ENCODE results near the gene C11orf24.

C11orf24 gene

DNA sequence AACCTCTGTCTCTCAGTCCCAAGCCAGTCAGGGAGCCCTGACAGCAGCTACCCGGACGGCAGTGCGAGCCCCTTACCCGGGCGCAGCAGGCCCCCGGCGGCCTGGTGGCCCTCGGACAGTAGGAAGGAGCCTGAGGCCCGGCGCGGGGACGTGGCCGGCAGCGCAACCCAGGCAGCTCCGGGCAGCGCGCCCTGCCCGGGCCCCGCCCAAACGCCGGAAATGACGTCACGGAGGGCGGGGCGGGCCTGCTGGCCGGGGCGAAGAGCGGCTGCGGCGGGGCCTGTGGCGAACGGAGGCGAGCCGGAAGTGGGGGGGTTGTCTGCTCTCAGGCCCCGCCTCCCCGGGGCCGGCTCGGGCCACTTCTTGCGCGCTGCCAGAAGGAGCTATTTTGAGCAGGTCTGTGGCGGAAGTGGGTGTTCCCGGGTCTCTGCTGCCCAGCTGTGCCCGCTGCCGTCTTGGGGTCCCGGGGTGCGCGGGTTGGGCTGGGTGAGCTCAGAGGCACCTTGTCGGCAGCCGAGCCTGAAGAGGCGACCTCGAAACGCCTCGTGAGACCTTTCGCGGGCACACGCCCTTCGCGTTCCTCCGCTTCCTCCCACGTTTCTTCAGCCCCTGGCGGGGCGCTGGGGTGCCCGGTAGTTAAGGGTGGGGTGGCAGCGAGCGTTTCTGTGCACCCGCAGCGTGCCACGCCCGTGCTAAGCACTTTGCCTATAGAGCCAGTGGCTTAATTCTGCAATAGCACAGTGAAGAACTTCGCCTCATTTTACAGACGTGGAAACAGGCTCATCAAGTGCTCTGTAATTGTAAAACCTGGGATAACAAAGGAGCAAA is at the start of gene C11orf24:
Gene C11orf24 (minus strand): TSS at position 193 of the 828 bp plus-strand sequence. CDS start 8,206 bp downstream, outside the sequence.
- no peaks in the 10 kb centered on the region for H3K27me3 Mint-ChIP-seq (ENCODE audit: low read depth)
- H3K27ac Mint-ChIP-seq: peak within 1 kb of the TSS; percentile 98
- peaks cover 23% of the 10 kb centered on the region for H3K4me1 Mint-ChIP-seq (ENCODE audit: low read depth)
- H3K9me3 Mint-ChIP-seq: no peaks in the 10 kb centered on the region
- peak within 1 kb of the TSS; percentile 96 for H3K4me3 Mint-ChIP-seq
- peak; percentile 95 for DNase-seq (ENCODE audit: low spot score)
- peaks cover 9% of the 10 kb centered on the region for H3K36me3 Mint-ChIP-seq (ENCODE audit: low read depth)

DNA sequence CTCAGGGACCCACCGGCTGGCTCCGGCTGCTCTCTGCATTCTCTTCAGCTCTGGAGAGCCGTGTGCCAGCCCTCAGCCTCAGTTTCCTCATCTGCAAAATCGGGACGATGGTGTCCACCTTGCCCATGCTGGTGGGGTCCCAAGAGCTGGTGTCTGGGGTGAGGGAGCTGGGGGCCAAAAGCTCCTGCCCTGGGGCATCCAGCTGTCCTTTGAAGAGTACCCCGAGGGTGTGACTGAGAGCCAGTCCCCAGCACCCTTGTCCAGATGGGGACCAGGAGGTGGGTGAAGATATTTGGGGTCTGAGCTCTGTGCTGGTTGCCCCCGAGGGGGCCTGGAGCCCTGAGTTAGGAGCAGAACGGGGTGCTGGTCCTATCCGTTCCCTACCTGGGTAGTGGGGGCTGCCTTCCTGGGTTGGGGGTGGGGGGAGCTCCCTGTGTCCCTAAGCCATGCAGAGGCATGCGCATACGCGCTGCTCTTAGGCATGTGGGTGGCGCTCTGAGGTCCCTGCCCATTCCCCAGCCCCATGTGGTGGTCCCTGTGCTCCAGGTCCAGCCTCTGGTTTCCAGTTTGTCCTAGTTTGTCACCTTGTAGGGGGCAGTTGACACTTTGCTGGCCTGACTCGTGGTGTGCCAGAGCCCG is 45.5 kb upstream of the C11orf24 start:
- H3K27me3 Mint-ChIP-seq (ENCODE audit: low read depth): peaks cover 18% of the 10 kb centered on the region
- H3K27ac Mint-ChIP-seq: no peak overlapping the region
- no peaks in the 10 kb centered on the region for H3K9me3 Mint-ChIP-seq
- H3K4me1 Mint-ChIP-seq (ENCODE audit: low read depth): peaks cover 13% of the 10 kb centered on the region
- H3K4me3 Mint-ChIP-seq: no peak overlapping the region
- no peak for DNase-seq (ENCODE audit: low spot score)
- no peaks in the 10 kb centered on the region for H3K36me3 Mint-ChIP-seq (ENCODE audit: low read depth)

- Mint-ChIP-seq H3K9me3 (no peaks in the 10 kb centered on the region), H3K4me1 (ENCODE audit: low read depth) (peaks cover 21% of the 10 kb centered on the region), H3K27ac (no peak overlapping the region), H3K36me3 (ENCODE audit: low read depth) (no peaks in the 10 kb centered on the region), H3K4me3 (no peak overlapping the region), H3K27me3 (ENCODE audit: low read depth) (peaks cover 23% of the 10 kb centered on the region)
- DNase-seq (ENCODE audit: low spot score): no peak
These were observed 43.6 kb upstream of the C11orf24 start for GRCh38 chr11:68315171-68315920.

DNA sequence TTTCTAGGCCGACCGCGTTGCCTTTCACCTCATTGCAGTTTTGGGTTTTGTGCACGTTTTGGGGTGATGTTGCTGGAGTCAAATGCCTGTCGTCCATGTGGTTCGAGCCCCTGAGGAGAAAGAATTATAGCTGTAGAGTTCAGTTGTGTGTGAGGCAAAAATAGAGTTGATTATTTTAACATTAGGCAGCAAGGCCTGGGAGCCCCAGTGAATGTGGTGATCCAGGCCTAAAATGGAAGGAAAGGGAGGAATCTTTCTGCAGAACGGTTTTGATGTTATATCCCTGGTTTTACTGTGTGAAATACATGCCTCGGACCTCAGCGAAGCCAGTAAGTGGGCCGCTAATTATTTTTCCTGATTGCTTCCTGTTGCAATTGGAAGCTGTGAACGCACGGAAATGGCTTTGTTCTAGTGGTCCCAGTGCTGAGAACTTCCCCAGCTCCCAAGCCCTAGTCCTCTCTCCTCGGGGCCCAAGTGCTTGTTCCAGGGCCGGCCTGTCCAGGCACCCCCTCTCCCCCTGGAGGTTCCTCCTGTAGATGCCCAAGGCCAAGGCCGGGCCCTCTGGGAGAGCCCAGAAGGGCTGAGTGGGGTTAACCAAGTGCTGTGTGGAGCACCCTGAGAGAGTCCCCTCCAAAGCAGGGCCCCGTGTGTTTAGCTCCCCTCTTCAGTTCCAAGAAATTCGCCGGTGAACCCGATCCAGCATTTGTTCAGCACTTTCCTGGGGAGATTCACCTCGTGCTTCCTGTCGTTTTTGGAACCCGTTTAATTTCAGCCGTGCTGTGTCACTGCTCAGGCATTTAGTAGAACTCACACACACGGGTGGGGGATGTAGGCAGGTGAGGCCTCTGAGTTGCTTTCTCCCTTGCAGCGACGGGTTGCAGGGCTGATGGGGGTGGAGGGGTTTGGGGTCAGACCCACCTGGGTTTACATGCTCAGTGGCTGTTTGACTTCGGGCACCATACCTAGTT is 42.7 kb upstream of the C11orf24 start:
- Mint-ChIP-seq H3K36me3 (ENCODE audit: low read depth) (no peaks in the 10 kb centered on the region), H3K4me1 (ENCODE audit: low read depth) (peaks cover 21% of the 10 kb centered on the region), H3K9me3 (no peaks in the 10 kb centered on the region), H3K27me3 (ENCODE audit: low read depth) (peaks cover 25% of the 10 kb centered on the region), H3K27ac (no peak overlapping the region), H3K4me3 (peak overlapping the region; percentile 78)
- no peak for DNase-seq (ENCODE audit: low spot score)

- peaks cover 21% of the 10 kb centered on the region for H3K4me1 Mint-ChIP-seq (ENCODE audit: low read depth)
- peak overlapping the region; percentile 31 for H3K27ac Mint-ChIP-seq
- H3K27me3 Mint-ChIP-seq (ENCODE audit: low read depth): peaks cover 25% of the 10 kb centered on the region
These were observed 41.9 kb upstream of the C11orf24 start for GRCh38 chr11:68313574-68314202.

GRCh38 chr11:68312780-68313573 is 41.2 kb upstream of the C11orf24 start:
- Mint-ChIP-seq H3K36me3 (ENCODE audit: low read depth) (no peaks in the 10 kb centered on the region), H3K27me3 (ENCODE audit: low read depth) (peaks cover 25% of the 10 kb centered on the region), H3K4me1 (ENCODE audit: low read depth) (peaks cover 21% of the 10 kb centered on the region), H3K27ac (peak overlapping the region; percentile 31), H3K9me3 (no peaks in the 10 kb centered on the region), H3K4me3 (peak overlapping the region; percentile 78)
- no peak for DNase-seq (ENCODE audit: low spot score)

More at GRCh38 chr11:68313574-68314202, 41.9 kb upstream of the C11orf24 start:
- DNase-seq (ENCODE audit: low spot score): no peak
- H3K36me3 Mint-ChIP-seq (ENCODE audit: low read depth): no peaks in the 10 kb centered on the region
- peak overlapping the region; percentile 78 for H3K4me3 Mint-ChIP-seq
- no peaks in the 10 kb centered on the region for H3K9me3 Mint-ChIP-seq

GRCh38 chr11:68312117-68312779 is 40.5 kb upstream of the C11orf24 start, which contains the start of gene LRP5:
Gene LRP5 (plus strand): TSS chr11:68312591. CDS start chr11:68312715, 124 bp downstream.
- Mint-ChIP-seq H3K27me3 (ENCODE audit: low read depth) (peaks cover 25% of the 10 kb centered on the region), H3K4me1 (ENCODE audit: low read depth) (peaks cover 21% of the 10 kb centered on the region), H3K4me3 (peak within 1 kb of the TSS; percentile 78), H3K9me3 (no peaks in the 10 kb centered on the region), H3K36me3 (ENCODE audit: low read depth) (no peaks in the 10 kb centered on the region), H3K27ac (peak within 1 kb of the TSS; percentile 31)
- no peak for DNase-seq (ENCODE audit: low spot score)

GRCh38 chr11:68311160-68312116 is 39.7 kb upstream of the C11orf24 start:
- Mint-ChIP-seq H3K4me1 (ENCODE audit: low read depth) (peaks cover 21% of the 10 kb centered on the region), H3K36me3 (ENCODE audit: low read depth) (no peaks in the 10 kb centered on the region), H3K27ac (no peak overlapping the region), H3K27me3 (ENCODE audit: low read depth) (peaks cover 25% of the 10 kb centered on the region), H3K4me3 (peak overlapping the region; percentile 59), H3K9me3 (no peaks in the 10 kb centered on the region)
- no peak for DNase-seq (ENCODE audit: low spot score)

- H3K9me3 Mint-ChIP-seq: no peaks in the 10 kb centered on the region
- peaks cover 24% of the 10 kb centered on the region for H3K27me3 Mint-ChIP-seq (ENCODE audit: low read depth)
- no peak overlapping the region for H3K4me3 Mint-ChIP-seq
- H3K4me1 Mint-ChIP-seq (ENCODE audit: low read depth): peaks cover 24% of the 10 kb centered on the region
- H3K27ac Mint-ChIP-seq: no peak overlapping the region
- no peaks in the 10 kb centered on the region for H3K36me3 Mint-ChIP-seq (ENCODE audit: low read depth)
- DNase-seq (ENCODE audit: low spot score): no peak
These were observed 37.9 kb upstream of the C11orf24 start for GRCh38 chr11:68309621-68310185.

GRCh38 chr11:68308068-68308467 is 36.3 kb upstream of the C11orf24 start:
- Mint-ChIP-seq H3K9me3 (no peaks in the 10 kb centered on the region), H3K27ac (no peak overlapping the region), H3K27me3 (ENCODE audit: low read depth) (peaks cover 10% of the 10 kb centered on the region), H3K4me3 (no peak overlapping the region), H3K36me3 (ENCODE audit: low read depth) (no peaks in the 10 kb centered on the region), H3K4me1 (ENCODE audit: low read depth) (peaks cover 15% of the 10 kb centered on the region)
- no peak for DNase-seq (ENCODE audit: low spot score)

DNA sequence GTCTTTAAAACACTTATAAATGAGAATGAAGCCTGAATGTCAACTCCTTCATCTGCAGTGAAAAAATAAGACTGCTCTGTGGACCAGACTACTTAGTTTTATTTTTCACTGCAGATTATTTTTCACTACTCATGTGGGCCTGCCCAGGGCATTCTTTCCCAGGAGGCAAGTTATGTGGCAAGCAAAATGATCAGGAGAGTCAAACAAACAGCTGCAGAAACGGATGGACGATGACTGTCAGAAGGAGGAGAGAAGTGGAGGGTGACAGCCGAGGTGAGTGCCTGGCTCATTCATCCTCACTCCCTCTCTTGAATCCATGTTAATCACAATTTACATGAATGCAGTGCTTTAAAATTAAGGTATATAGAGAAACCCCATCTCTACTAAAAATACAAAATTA is 34.9 kb upstream of the C11orf24 start:
- H3K4me3 Mint-ChIP-seq: no peak overlapping the region
- peaks cover 15% of the 10 kb centered on the region for H3K4me1 Mint-ChIP-seq (ENCODE audit: low read depth)
- no peak for DNase-seq (ENCODE audit: low spot score)
- no peak overlapping the region for H3K27ac Mint-ChIP-seq
- H3K36me3 Mint-ChIP-seq (ENCODE audit: low read depth): no peaks in the 10 kb centered on the region
- peaks cover 10% of the 10 kb centered on the region for H3K27me3 Mint-ChIP-seq (ENCODE audit: low read depth)
- no peaks in the 10 kb centered on the region for H3K9me3 Mint-ChIP-seq
